Myometrial cell (primary cell): Measurements from ENCODE around the gene PLXNA3. TPM values are rescaled to one million over a fixed set of nuclear protein-coding genes. Genes with fewer than 3 reads are reported as not detected.

Experiments
- total RNA-seq: library from RNA; depleted of rRNA; stranded (reverse); fragments of >200 nt; gene quantifications from 2 replicates; pipeline ENCODE4 v1.2.3, GENCODE V29; 2015

PLXNA3 gene
- total RNA-seq = 7.5 and 8.2 TPM in 2 replicates

GRCh38 chrX:154458116-154458953 is at the start of gene PLXNA3:
Gene PLXNA3, plus strand, starts transcription at chrX:154458281. Its CDS starts 1,903 bp downstream, at chrX:154460184.

GRCh38 chrX:154409222-154409871 is 48.7 kb upstream of the PLXNA3 start, which contains the start of gene DNASE1L1:
Gene DNASE1L1, minus strand, starts transcription at chrX:154409254. Its CDS starts 3,686 bp downstream, at chrX:154405568.

GRCh38 chrX:154428176-154429171 is 29.6 kb upstream of the PLXNA3 start, which contains the start of gene ATP6AP1:
Gene ATP6AP1, plus strand, starts transcription at chrX:154428677. Its CDS starts 16 bp downstream, at chrX:154428693.

GRCh38 chrX:154436983-154437752 is 20.9 kb upstream of the PLXNA3 start, which contains the start of gene GDI1:
Gene GDI1, plus strand, starts transcription at chrX:154437154. Its CDS starts 101 bp downstream, at chrX:154437255.

GRCh38 chrX:154443992-154444754 is 13.9 kb upstream of the PLXNA3 start, which contains the start of gene FAM50A:
Gene FAM50A, plus strand, starts transcription at chrX:154444141. Its CDS starts 95 bp downstream, at chrX:154444236.

GRCh38 chrX:154478728-154479622 is 20.9 kb downstream of the PLXNA3 start, which contains the start of gene LAGE3:
Gene LAGE3, minus strand, starts transcription at chrX:154479281. Its CDS starts 366 bp downstream, at chrX:154478915.

GRCh38 chrX:154486396-154487207 is 28.5 kb downstream of the PLXNA3 start, which contains the start of gene UBL4A:
Gene UBL4A, minus strand, starts transcription at chrX:154486615. Its CDS starts 31 bp downstream, at chrX:154486584.

GRCh38 chrX:154490414-154491083 is 32.5 kb downstream of the PLXNA3 start, which contains the start of gene SLC10A3:
Gene SLC10A3, minus strand, starts transcription at chrX:154490629. Its CDS starts 1,689 bp downstream, at chrX:154488940.

GRCh38 chrX:154515966-154516655 is 58.0 kb downstream of the PLXNA3 start, which contains the start of gene FAM3A:
Gene FAM3A, minus strand, starts transcription at chrX:154516232. Its CDS starts 460 bp downstream, at chrX:154515772.

Other genes with a start within 250 kb of the PLXNA3 start
- gene OPN1MW2, start 238.5 kb upstream of the PLXNA3 start, total RNA-seq = not detected in 2 replicates
- gene OPN1MW3, start 200.7 kb upstream of the PLXNA3 start, total RNA-seq = not detected in 2 replicates
- gene TEX28, start 163.2 kb upstream of the PLXNA3 start, total RNA-seq = not detected in 2 replicates
- not detected in 2 replicates for gene TKTL1, start 162.5 kb upstream of the PLXNA3 start, total RNA-seq
- 2,107 and 2,266 TPM in 2 replicates for gene FLNA, start 83.6 kb upstream of the PLXNA3 start, total RNA-seq
- gene EMD, start 79.0 kb upstream of the PLXNA3 start, total RNA-seq = 73.4 and 86.5 TPM in 2 replicates
- gene RPL10, start 59.9 kb upstream of the PLXNA3 start, total RNA-seq = 6,121 and 9,090 TPM in 2 replicates
- 91.1 and 95.0 TPM in 2 replicates for gene DNASE1L1, start 49.0 kb upstream of the PLXNA3 start, total RNA-seq
- 20.8 and 21.4 TPM in 2 replicates for gene TAFAZZIN, start 46.7 kb upstream of the PLXNA3 start, total RNA-seq
- 56.2 and 66.3 TPM in 2 replicates for gene ATP6AP1, start 29.6 kb upstream of the PLXNA3 start, total RNA-seq
- gene GDI1, start 21.1 kb upstream of the PLXNA3 start, total RNA-seq = 115 and 157 TPM in 2 replicates
- 56.9 and 62.8 TPM in 2 replicates for gene FAM50A, start 14.1 kb upstream of the PLXNA3 start, total RNA-seq
- 14.1 and 29.2 TPM in 2 replicates for gene LAGE3, start 21.0 kb downstream of the PLXNA3 start, total RNA-seq
- 28.2 and 44.1 TPM in 2 replicates for gene UBL4A, start 28.3 kb downstream of the PLXNA3 start, total RNA-seq
- 39.9 and 41.5 TPM in 2 replicates for gene SLC10A3, start 32.3 kb downstream of the PLXNA3 start, total RNA-seq
- gene FAM3A, start 58.0 kb downstream of the PLXNA3 start, total RNA-seq = 34.6 and 44.3 TPM in 2 replicates
- 117 and 142 TPM in 2 replicates for gene G6PD, start 88.6 kb downstream of the PLXNA3 start, total RNA-seq
- 17.0 and 28.9 TPM in 2 replicates for gene IKBKG, start 89.3 kb downstream of the PLXNA3 start, total RNA-seq
- gene CTAG1A, start 126.9 kb downstream of the PLXNA3 start, total RNA-seq = not detected in 2 replicates
- not detected in 2 replicates for gene CTAG1B, start 161.0 kb downstream of the PLXNA3 start, total RNA-seq
- not detected in 2 replicates for gene CTAG2, start 195.3 kb downstream of the PLXNA3 start, total RNA-seq